Activated naive CD8-positive, alpha-beta T cell treated with anti-CD3 and anti-CD28 coated beads, Interleukin-2, amount 10 ng/mL, durations not matched to agents 7 days and 5 days (primary cell): ENCODE data around the gene TAMALIN. TPM values are rescaled to one million over a fixed set of nuclear protein-coding genes. Genes with fewer than 3 reads are reported as not detected.
A peak's percentile ranks its signal among the peaks of the same experiment; 100 is the strongest.

ENCODE experiments used
- ATAC-seq: fragments of 150-1000 bp; cut with Tn5 transposase; one replicate; pipeline ENCODE4 v1.10.0; 2021; ENCODE audit warnings: low read depth, moderate library complexity
- POLR2A ChIA-PET: fragments of 350-600 bp; sonication (Branson Sonifier 250); formaldehyde crosslinking; loops from one replicate; lab custom pipeline; 2021; ENCODE audit warnings: antibody characterized with exemption; lab: Charles Lee
- DNase-seq: peaks from one replicate; pipeline ENCODE4 v3.0.0; 2021
- H3K27ac Mint-ChIP-seq: one replicate; pipeline ENCODE4 v1.8.0; 2022; ENCODE audit warnings: mild to moderate bottlenecking, mixed read lengths
- H3K27me3 Mint-ChIP-seq: one replicate; pipeline ENCODE4 v1.8.0; 2022; ENCODE audit warnings: mild to moderate bottlenecking, moderate library complexity, mixed read lengths
- H3K36me3 Mint-ChIP-seq: one replicate; pipeline ENCODE4 v1.8.0; 2021; ENCODE audit warnings: mild to moderate bottlenecking, mixed read lengths
- H3K4me1 Mint-ChIP-seq: one replicate; pipeline ENCODE4 v1.8.0; 2021; ENCODE audit warnings: mixed read lengths
- H3K4me3 Mint-ChIP-seq: one replicate; pipeline ENCODE4 v1.8.0; 2022; ENCODE audit warnings: mild to moderate bottlenecking, moderate library complexity, mixed read lengths
- H3K9me3 Mint-ChIP-seq: one replicate; pipeline ENCODE4 v1.8.0; 2021; ENCODE audit warnings: mixed read lengths
- total RNA-seq, 2 experiments: library from RNA; stranded (reverse); gene quantifications; one replicate each; pipeline ENCODE4 v1.2.3, GENCODE V29; 2021

The TAMALIN gene
- total RNA-seq, 2 experiments from 2014 or later, result 17.1 to 19.9 TPM

DNA sequence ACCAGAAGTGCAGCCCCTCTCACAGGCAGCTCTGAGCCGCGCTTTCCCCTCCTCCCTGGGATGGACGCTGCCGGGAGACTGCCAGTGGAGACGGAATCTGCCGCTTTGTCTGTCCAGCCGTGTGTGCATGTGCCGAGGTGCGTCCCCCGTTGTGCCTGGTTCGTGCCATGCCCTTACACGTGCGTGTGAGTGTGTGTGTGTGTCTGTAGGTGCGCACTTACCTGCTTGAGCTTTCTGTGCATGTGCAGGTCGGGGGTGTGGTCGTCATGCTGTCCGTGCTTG lies 12.3 kb upstream of the TAMALIN start:
- DNase-seq, result no peak
- ATAC-seq, result no peak
- H3K4me1 Mint-ChIP-seq, result peaks cover 10% of the 10 kb centered on the region
- H3K4me3 Mint-ChIP-seq, result no peak overlapping the region
- no peaks in the 10 kb centered on the region for H3K9me3 Mint-ChIP-seq
- H3K27ac Mint-ChIP-seq, result no peak overlapping the region
- no peaks in the 10 kb centered on the region for H3K27me3 Mint-ChIP-seq
- POLR2A ChIA-PET, result interaction anchor here (7.4 kb wide), 1 partner anchor 28 kb away, joined by 64 read pairs; no protein-coding TSS in a partner anchor
- H3K36me3 Mint-ChIP-seq, result peaks cover 2% of the 10 kb centered on the region

DNA sequence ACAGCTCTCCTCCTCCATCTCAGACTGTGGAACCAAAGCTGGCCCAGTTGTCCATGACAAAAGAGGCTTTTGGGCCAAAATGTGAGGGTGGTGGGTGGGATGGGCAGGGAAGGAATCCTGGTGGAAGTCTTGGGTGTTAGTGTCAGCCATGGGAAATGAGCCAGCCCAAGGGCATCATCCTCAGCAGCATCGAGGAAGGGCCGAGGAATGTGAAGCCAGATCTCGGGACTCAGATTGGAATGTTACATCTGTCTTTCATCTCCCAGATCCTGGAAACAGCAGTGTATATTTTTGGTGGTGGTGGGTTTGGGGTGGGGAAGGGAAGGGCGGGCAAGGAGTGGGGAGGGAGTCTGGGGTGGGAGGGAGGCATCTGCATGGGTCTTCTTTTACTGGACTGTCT lies 11.8 kb upstream of the TAMALIN start:
- ATAC-seq, result no peak
- Mint-ChIP-seq H3K36me3 (peaks cover 2% of the 10 kb centered on the region), H3K27ac (no peak overlapping the region), H3K4me3 (no peak overlapping the region), H3K4me1 (peaks cover 10% of the 10 kb centered on the region), H3K27me3 (no peaks in the 10 kb centered on the region), H3K9me3 (no peaks in the 10 kb centered on the region)
- no peak for DNase-seq
- POLR2A ChIA-PET, result interaction anchor here (7.4 kb wide), 1 partner anchor 27 kb away, joined by 64 read pairs; no protein-coding TSS in a partner anchor

DNA sequence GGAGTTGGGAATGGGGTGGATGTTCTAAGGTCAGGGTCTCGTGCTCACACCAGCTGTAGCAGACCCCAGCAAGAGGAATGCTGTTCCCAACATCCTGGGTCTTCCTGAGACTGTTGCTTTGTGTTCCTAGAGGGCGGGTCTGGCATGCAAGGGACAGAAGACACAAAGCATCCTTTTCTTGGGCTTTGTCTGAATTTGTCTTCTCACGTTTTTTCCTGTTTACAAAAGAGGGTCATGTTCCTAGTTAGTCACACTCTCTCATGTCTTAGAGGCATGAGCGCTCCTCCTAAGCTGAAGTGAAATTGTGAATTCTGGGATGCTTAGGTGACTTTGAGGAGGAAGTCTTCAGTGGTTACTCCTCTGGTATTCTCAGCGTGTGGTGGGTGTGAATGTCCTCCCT lies 9.6 kb upstream of the TAMALIN start:
- Mint-ChIP-seq H3K27ac (no peak overlapping the region), H3K27me3 (no peaks in the 10 kb centered on the region), H3K4me1 (peaks cover 10% of the 10 kb centered on the region), H3K4me3 (no peak overlapping the region), H3K9me3 (no peaks in the 10 kb centered on the region), H3K36me3 (peaks cover 5% of the 10 kb centered on the region)
- ATAC-seq (no peak), DNase-seq (no peak)
- POLR2A ChIA-PET, result interaction anchor here (0.6 kb wide), 1 partner anchor 9 kb away, joined by 3 read pairs; the partner anchor contains the start of gene TAMALIN

DNA sequence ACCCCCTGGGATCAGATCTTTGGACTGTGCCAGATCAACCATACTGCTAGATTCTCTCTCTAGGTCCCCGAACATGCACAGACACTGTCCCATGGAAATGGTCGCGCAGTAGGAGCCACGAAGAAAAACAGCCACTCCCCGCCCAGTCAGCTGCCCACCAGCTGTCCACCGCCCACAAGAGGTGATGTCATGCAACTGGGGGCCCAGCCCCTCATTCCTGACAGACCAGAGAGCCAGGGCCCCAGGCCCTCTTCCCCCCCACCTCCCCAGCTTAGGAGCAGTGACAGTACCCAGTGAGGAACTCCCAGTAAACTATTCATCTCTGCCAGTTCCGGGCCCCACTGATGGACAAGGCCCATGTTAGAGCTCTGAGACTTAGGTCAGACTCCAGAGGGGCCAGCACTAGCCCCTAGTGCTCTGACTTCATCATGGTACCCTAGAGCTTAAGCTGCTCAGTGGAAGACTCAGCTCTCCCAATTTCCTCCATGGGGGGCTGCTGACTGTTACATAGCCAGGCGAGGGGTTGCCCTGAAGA lies 3.7 kb upstream of the TAMALIN start:
- POLR2A ChIA-PET, result interaction anchor here (1.5 to 8.5 kb wide), 2 partner anchors 15 to 18 kb away, joined by 3 to 155 read pairs; no protein-coding TSS in a partner anchor
- H3K9me3 Mint-ChIP-seq, result no peaks in the 10 kb centered on the region
- H3K4me3 Mint-ChIP-seq, result no peak overlapping the region
- peaks cover 19% of the 10 kb centered on the region for H3K4me1 Mint-ChIP-seq
- H3K36me3 Mint-ChIP-seq, result peaks cover 3% of the 10 kb centered on the region
- ATAC-seq (no peak), DNase-seq (no peak)
- H3K27me3 Mint-ChIP-seq, result peaks cover 8% of the 10 kb centered on the region
- no peak overlapping the region for H3K27ac Mint-ChIP-seq

DNA sequence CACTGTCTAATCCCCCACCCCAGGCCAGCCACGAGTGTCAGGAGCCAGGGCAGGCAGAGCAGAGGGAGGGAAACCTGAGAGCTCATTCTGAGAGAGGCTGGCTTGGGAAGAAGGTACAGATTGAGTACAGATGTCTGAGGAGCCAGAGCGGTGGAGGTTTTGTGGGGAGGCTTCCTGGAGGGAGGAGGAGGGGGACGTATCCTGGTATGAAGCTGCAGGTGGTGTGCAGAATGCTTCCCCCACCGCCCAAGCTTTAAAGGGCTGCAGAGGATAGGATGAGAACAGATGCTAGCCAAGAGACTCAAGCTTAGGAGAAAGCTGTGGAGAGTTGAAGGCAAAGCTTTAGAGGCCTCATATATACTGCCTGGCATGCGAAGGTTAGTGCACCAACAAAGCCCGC lies 3.2 kb upstream of the TAMALIN start:
- H3K27ac Mint-ChIP-seq, result no peak overlapping the region
- POLR2A ChIA-PET, result interaction anchor here (0.5 to 8.5 kb wide), 3 partner anchors 15 to 105 kb away, joined by 3 to 155 read pairs (median 4); no protein-coding TSS in a partner anchor
- H3K36me3 Mint-ChIP-seq, result peaks cover 5% of the 10 kb centered on the region
- DNase-seq (no peak), ATAC-seq (no peak)
- H3K4me3 Mint-ChIP-seq, result no peak overlapping the region
- peaks cover 22% of the 10 kb centered on the region for H3K4me1 Mint-ChIP-seq
- H3K27me3 Mint-ChIP-seq, result peaks cover 8% of the 10 kb centered on the region
- H3K9me3 Mint-ChIP-seq, result no peaks in the 10 kb centered on the region

DNA sequence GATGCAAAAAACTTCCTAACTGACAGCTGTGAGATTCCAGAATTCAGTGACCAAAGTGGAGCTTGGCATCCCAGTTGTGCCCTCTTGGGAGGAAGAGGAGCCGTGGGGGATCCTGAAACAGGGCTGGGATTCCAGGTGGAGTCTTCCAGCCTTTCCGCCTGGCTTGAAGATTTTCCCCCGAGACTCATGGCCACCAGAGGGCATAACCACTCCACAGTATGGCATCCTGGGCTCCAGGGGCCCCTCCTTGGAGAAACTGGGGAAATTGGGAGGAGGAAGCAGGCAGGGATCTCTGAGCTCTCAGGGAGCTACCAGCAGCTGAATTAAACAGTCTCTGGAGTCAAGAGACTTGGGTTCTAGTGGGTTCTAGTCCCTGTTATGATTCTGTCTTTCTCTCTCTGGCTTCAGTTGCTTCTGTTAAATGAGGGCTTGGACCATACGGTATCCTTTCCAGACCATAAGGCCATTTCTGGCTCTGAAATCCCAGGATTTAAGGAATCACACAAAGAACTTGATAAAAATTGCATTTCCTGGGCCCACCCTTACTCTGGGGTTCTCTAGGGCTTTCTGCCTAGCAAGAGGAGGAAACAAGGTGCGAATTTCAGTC lies 2.6 kb upstream of the TAMALIN start:
- DNase-seq, result no peak
- ATAC-seq, result no peak
- H3K4me1 Mint-ChIP-seq, result peaks cover 24% of the 10 kb centered on the region
- H3K4me3 Mint-ChIP-seq, result no peak overlapping the region
- no peaks in the 10 kb centered on the region for H3K9me3 Mint-ChIP-seq
- POLR2A ChIA-PET, result interaction anchor here (0.5 to 8.5 kb wide), 3 partner anchors 16 to 105 kb away, joined by 3 to 155 read pairs (median 4); no protein-coding TSS in a partner anchor
- peaks cover 5% of the 10 kb centered on the region for H3K36me3 Mint-ChIP-seq
- H3K27ac Mint-ChIP-seq, result no peak overlapping the region
- peaks cover 8% of the 10 kb centered on the region for H3K27me3 Mint-ChIP-seq

DNA sequence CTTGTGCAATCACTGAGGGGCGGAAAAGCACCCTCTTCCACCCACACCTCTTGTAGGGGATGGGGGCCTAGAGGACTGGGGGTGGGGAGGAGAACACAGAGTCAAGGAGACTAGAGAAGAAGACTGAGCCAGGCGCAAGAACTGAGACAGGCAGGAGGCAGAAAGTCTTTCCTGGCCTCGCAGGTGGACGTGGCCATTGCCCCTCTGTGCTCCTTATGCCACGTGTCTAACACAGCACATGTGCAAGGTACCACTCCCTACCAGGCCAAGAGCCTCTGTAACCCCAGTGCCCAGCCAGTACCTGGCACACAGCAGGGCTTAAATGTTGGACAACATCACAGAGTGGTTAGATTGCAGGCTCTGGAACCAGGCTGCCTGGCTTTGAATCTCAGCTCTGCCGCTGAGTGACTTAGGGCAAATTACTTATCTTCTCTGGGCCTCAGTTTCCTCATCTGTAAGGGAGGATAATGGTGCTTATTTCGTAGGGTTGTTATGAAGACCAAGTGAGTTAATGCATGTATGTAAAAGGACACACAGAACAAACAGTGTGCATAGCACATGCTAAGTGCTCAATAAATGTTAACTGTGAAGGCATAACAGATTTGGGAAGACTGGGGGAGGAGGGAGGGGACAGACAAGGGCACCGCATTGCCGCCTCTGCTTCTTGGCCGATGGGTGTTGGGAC lies 1.4 kb upstream of the TAMALIN start:
- ATAC-seq (no peak), DNase-seq (no peak)
- no peaks in the 10 kb centered on the region for H3K9me3 Mint-ChIP-seq
- peaks cover 4% of the 10 kb centered on the region for H3K36me3 Mint-ChIP-seq
- H3K4me1 Mint-ChIP-seq, result peaks cover 21% of the 10 kb centered on the region
- H3K4me3 Mint-ChIP-seq, result no peak overlapping the region
- POLR2A ChIA-PET, result interaction anchor here (1.2 to 8.5 kb wide), 2 partner anchors 16 to 184 kb away, joined by 3 to 155 read pairs; no protein-coding TSS in a partner anchor
- H3K27me3 Mint-ChIP-seq, result peaks cover 8% of the 10 kb centered on the region
- H3K27ac Mint-ChIP-seq, result no peak overlapping the region

DNA sequence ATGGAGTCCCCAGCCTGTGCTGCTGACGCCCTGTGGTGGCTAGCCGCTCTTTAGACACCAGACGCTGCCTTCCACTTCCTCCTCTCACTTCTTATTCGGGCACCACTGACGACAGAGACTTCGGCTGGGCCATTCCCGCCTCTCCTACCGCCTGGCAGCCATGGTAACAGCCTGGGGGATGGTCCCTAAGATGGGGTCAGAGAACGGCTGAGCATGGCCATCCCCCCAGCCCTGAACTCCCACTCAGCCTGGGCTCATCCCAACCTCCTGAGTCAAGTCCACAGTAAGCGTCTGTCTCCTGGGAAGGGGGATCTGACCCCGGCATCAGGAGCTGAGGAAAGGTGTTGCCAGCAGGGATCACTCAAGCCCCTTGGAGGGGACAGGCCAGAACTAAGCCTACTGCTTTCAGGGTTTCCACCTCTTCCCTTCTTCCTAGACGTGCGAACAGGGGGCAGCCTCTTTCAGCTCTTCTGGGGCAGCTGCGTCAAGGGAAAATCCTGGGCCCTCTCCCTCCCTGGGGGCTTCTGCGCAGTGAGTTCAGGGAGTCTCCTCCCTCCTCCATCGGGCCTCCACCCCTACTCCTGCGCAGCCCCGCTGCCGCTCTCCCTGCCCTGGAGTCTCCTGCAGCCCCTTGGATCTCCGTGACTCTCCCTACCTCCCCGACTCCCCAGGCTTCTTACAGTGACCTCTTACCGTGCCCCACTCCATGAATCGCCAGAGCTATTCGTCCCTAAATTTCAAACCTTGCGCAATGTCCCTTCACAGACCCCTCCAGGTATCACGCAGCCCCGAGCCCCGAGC lies 643 bp upstream of the TAMALIN start:
- POLR2A ChIA-PET, result interaction anchor here (0.7 to 8.5 kb wide), 6 partner anchors 9 to 185 kb away, joined by 3 to 155 read pairs (median 4); partner anchors contain the start of gene ATG101
- Mint-ChIP-seq H3K36me3 (peaks cover 2% of the 10 kb centered on the region), H3K4me1 (peaks cover 21% of the 10 kb centered on the region), H3K9me3 (no peaks in the 10 kb centered on the region), H3K27me3 (peaks cover 8% of the 10 kb centered on the region), H3K27ac (peak overlapping the region; percentile 82), H3K4me3 (peak overlapping the region; percentile 86)
- ATAC-seq (no peak), DNase-seq (no peak)

DNA sequence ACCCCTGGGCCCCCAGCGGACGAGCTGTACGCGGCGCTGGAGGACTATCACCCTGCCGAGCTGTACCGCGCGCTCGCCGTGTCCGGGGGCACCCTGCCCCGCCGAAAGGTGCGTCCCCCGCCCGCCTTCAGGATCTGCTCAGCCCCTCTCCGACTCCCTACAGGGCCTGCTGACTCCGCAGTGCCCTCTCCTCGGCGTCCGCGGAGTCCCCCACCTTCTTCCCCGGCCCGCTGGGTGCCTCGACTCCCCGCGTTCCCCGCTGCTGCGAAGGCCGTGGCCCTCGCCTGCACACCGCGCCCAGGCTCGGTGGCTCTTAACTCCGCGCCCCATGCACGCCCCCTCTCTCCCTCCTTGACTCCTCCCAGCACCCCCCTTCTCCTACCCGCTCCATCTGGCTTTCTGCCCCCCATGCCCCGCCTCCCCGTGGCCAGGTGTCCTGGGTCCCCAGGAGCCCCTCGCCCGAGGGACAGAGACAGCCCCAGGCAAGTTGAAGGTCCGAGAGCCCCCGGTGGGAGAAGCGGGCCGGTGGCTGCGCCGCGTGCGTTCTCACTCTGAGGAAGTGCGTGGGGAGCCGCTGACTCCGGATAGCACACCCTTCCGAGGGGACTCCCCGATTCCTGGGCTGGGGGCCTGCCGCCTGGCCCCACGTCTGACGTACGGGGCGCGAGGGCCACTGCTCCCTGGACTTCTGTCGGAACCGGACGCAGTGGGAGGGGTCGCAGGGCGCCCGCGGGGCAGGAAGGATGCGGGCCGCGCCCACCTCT lies 594 bp downstream of the TAMALIN start:
- peaks cover 21% of the 10 kb centered on the region for H3K4me1 Mint-ChIP-seq
- peak overlapping the region; percentile 79 for H3K27ac Mint-ChIP-seq
- DNase-seq, result peak; percentile 68
- POLR2A ChIA-PET, result interaction anchor here (0.9 to 8.5 kb wide), 5 partner anchors 11 to 63 kb away, joined by 3 to 155 read pairs (median 4); partner anchors contain the start of gene ATG101
- peaks cover 8% of the 10 kb centered on the region for H3K27me3 Mint-ChIP-seq
- peak overlapping the region; percentile 91 for H3K4me3 Mint-ChIP-seq
- H3K36me3 Mint-ChIP-seq, result peaks cover 5% of the 10 kb centered on the region
- H3K9me3 Mint-ChIP-seq, result no peaks in the 10 kb centered on the region
- peak; percentile 53 for ATAC-seq

DNA sequence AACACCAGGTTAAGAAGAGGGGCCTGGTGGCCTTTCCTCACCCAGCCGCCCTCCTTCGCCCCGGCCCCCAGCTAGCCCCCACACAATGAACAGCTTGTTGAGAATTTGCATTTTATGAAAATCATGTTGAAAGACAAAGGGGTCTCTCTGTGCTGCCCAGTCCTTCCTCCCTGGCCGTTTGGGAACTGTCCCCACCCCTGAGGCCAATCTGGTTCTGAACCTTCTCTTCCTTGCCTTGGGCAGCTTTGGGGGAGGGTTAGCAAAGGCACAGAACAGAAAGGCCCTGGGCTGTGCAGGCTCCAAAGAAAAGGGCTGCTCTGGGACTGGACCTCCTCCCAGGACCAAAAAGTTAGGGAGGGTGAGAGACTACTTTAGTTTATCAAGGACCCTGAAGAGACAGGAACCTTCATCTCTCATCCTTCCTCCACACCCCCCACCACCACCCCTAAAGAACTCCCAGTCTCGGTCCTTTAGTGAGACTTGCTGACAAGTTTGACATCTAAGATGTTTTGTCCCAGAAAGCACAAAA lies 1.3 kb downstream of the TAMALIN start:
- Mint-ChIP-seq H3K36me3 (peaks cover 5% of the 10 kb centered on the region), H3K9me3 (no peaks in the 10 kb centered on the region), H3K4me1 (peaks cover 21% of the 10 kb centered on the region), H3K27me3 (peaks cover 8% of the 10 kb centered on the region), H3K4me3 (peak overlapping the region; percentile 91), H3K27ac (peak overlapping the region; percentile 79)
- POLR2A ChIA-PET, result interaction anchor here (8.5 kb wide), 1 partner anchor 13 kb away, joined by 155 read pairs; no protein-coding TSS in a partner anchor
- no peak for DNase-seq
- ATAC-seq, result no peak

DNA sequence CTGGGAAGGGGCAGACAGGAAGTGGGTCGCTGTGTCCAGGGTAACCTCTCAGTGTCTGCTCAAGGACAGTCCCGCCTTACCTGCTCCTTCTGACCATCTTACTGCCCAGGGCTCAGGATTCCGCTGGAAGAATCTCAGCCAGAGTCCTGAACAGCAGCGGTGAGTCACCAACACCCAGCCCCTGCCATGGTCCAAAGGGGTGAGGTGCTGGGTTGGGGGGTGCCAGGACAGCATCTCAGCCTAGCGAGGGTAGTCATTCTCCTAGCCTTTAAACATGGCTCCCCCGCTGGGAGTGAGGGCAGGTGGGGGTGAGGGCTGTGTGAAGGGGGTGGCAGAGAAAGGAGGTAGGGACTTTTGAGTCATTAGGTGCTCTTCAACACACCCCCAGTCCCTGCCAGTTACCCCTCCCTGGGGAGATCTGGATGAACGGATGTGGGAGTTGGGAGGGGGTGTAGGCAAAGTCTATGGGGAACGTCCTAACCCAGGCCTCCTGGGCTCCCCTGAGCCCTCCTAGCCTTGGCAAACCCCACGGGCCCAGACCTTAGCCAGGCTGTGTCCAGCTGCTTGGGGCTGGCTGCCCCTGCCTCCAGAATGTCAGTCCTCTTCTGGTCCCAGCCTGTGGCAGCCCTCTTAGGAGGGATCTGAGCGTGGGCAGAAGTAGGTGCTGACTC lies 2.5 kb downstream of the TAMALIN start:
- Mint-ChIP-seq H3K36me3 (peaks cover 5% of the 10 kb centered on the region), H3K27me3 (peaks cover 8% of the 10 kb centered on the region), H3K4me1 (peaks cover 22% of the 10 kb centered on the region), H3K27ac (no peak overlapping the region), H3K4me3 (no peak overlapping the region), H3K9me3 (no peaks in the 10 kb centered on the region)
- ATAC-seq (no peak), DNase-seq (no peak)
- POLR2A ChIA-PET, result interaction anchor here (8.5 kb wide), 1 partner anchor 12 kb away, joined by 155 read pairs; no protein-coding TSS in a partner anchor
